GM15510 (cell line): ENCODE measurements around the gene RBMX.

Source experiments
- POLR2A ChIP-seq: IDR thresholded peaks from 3 replicates; pipeline ENCODE4 v1.6.1; 2011; ENCODE audit warnings: borderline replicate concordance; ENCODE audit not compliant: insufficient read length; ENCODE audit errors: extremely low read depth

RBMX gene

GRCh38 chrX:136879001-136879687, 1.4 kb downstream of the RBMX start:
- TF ChIP-seq POLR2A = no peak

- no peak for TF ChIP-seq POLR2A
These were observed 2.1 kb downstream of the RBMX start for GRCh38 chrX:136878423-136878822.

- no peak for TF ChIP-seq POLR2A
These were observed 8.3 kb downstream of the RBMX start for GRCh38 chrX:136872091-136872700.

- TF ChIP-seq POLR2A = no peak
These were observed 10.5 kb downstream of the RBMX start for GRCh38 chrX:136870064-136870463.

GRCh38 chrX:136868283-136869055, 12.1 kb downstream of the RBMX start:
- TF ChIP-seq POLR2A = no peak

- TF ChIP-seq POLR2A = no peak
These were observed 13.0 kb downstream of the RBMX start for GRCh38 chrX:136867518-136867917.

- no peak for TF ChIP-seq POLR2A
These were observed 13.4 kb downstream of the RBMX start for GRCh38 chrX:136867096-136867491.

GRCh38 chrX:136866337-136867095, 14.0 kb downstream of the RBMX start:
- TF ChIP-seq POLR2A = no peak

GRCh38 chrX:136865270-136866158, 15.0 kb downstream of the RBMX start:
- TF ChIP-seq POLR2A = no peak

GRCh38 chrX:136863826-136864225, 16.7 kb downstream of the RBMX start:
- TF ChIP-seq POLR2A = no peak

GRCh38 chrX:136862546-136862945, 18.0 kb downstream of the RBMX start:
- no peak for TF ChIP-seq POLR2A

- TF ChIP-seq POLR2A = no peak
These were observed 18.6 kb downstream of the RBMX start for GRCh38 chrX:136861877-136862276.

- TF ChIP-seq POLR2A = no peak
These were observed 22.3 kb downstream of the RBMX start for GRCh38 chrX:136858007-136858756.

GRCh38 chrX:136856551-136856950, 24.0 kb downstream of the RBMX start:
- no peak for TF ChIP-seq POLR2A

GRCh38 chrX:136856050-136856449, 24.5 kb downstream of the RBMX start:
- no peak for TF ChIP-seq POLR2A
